ENCODE results near the gene MYLK3. TPM values are rescaled to one million over a fixed set of nuclear protein-coding genes. Genes with fewer than 3 reads are reported as not detected.

Gene MYLK3
- total RNA-seq, 6 experiments from 2014 or later, result 0.06 to 0.44 (median 0.23) TPM

DNA sequence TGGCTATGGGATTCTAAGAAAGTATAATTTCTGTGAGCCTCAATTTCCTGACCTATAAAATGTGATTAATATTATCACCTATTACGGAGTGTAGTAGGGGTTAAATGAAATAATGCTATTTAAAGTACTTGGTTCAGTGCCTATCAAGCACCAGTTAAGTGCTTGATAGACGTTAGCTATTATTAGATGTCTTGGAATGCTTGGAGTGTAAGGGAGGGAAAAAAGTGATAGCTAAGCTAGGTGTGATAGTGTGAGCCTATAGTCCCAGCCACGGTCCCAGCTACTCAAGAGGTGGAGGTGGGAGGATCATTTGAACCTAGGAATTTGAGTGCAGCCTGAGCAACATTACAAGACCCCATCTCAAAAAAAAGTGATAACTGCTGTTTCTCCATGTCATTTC, 51.2 kb downstream of the MYLK3 start:
- Histone ChIP-seq H3K4me1 (no peaks in the 10 kb centered on the region), H3K27me3 (no peaks in the 10 kb centered on the region), H3K27ac (no peak overlapping the region), H3K36me3 (no peaks in the 10 kb centered on the region), H3K9me3 (no peaks in the 10 kb centered on the region), H3K4me3 (no peak overlapping the region)
- DNase-seq (no peak), ATAC-seq (no peak)
- 80% methylated on average over 3 of the region's 3 CpGs for WGBS (ENCODE audit: insufficient coverage, low coverage, low lambda C conversion rate, missing lambda C conversion rate)
- intact Hi-C loops (cut with DNase I), result no loop called here
- TF ChIP-seq, protein P1, sequence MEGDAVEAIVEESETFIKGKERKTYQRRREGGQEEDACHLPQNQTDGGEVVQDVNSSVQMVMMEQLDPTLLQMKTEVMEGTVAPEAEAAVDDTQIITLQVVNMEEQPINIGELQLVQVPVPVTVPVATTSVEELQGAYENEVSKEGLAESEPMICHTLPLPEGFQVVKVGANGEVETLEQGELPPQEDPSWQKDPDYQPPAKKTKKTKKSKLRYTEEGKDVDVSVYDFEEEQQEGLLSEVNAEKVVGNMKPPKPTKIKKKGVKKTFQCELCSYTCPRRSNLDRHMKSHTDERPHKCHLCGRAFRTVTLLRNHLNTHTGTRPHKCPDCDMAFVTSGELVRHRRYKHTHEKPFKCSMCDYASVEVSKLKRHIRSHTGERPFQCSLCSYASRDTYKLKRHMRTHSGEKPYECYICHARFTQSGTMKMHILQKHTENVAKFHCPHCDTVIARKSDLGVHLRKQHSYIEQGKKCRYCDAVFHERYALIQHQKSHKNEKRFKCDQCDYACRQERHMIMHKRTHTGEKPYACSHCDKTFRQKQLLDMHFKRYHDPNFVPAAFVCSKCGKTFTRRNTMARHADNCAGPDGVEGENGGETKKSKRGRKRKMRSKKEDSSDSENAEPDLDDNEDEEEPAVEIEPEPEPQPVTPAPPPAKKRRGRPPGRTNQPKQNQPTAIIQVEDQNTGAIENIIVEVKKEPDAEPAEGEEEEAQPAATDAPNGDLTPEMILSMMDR (IDR thresholded peaks at IDR 0.05), result no peak
- TF ChIP-seq POLR2A (IDR thresholded peaks at IDR 0.05), result no peak

DNA sequence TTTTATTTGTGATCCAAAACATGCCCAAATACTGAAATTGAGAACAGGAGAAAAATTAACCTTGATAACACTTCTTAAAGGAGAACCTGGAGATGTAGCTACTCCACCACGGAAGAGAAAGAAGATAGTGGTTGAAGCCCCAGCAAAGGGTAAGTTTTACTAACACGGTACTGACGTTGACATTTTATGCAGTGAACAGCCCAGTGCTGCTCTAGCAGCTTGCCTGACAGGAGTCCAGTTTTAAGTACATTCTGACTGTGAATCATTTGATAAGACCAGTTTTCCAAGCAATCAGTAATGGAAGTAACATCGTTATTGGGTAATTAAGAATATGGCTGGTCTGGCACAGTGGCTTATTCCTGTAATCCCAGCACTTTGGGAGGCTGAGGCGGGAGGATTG, 52.2 kb downstream of the MYLK3 start:
- peaks cover 0 to 2% (median 0%) of the 10 kb centered on the region in 4 donors for H3K4me1 ChIP-seq
- DNase-seq, result no peak
- no peak for TF ChIP-seq POLR2A (IDR thresholded peaks at IDR 0.05)
- TF ChIP-seq, protein P1 (IDR thresholded peaks at IDR 0.05), result no peak
- intact Hi-C loops (cut with DNase I), result no loop called here
- no peaks in the 10 kb centered on the region for H3K9me3 ChIP-seq
- 93% methylated on average over 5 of the region's 5 CpGs for WGBS (ENCODE audit: insufficient coverage, low coverage, low lambda C conversion rate, missing lambda C conversion rate)
- H3K4me3 ChIP-seq, result no peak overlapping the region
- H3K36me3 ChIP-seq, result no peaks in the 10 kb centered on the region
- H3K27me3 ChIP-seq, result no peaks in the 10 kb centered on the region
- ATAC-seq, result no peak
- no peak overlapping the region for H3K27ac ChIP-seq

DNA sequence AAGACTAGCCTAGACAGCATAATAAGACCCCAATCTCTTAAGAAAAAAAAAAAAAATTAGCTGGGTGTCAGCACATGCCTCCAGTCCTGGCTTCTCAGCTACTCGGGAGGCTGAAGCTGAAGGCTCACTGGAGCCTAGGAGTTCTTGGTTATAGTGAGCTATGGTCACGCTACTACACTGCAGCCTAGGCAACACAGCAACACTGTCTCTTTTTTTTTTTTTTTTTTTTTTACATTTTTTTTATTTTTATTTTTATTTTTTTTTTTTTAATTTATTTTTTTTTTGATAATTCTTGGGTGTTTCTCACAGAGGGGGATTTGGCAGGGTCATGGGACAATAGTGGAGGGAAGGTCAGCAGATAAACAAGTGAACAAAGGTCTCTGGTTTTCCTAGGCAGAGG, 54.5 kb downstream of the MYLK3 start:
- no peak overlapping the region for H3K27ac ChIP-seq
- no peaks in the 10 kb centered on the region for H3K27me3 ChIP-seq
- no peak overlapping the region for H3K4me3 ChIP-seq
- no peak for ATAC-seq
- H3K9me3 ChIP-seq, result no peaks in the 10 kb centered on the region
- H3K36me3 ChIP-seq, result no peaks in the 10 kb centered on the region
- no peak for DNase-seq
- 87% methylated on average over 2 of the region's 2 CpGs for WGBS (ENCODE audit: insufficient coverage, low coverage, low lambda C conversion rate, missing lambda C conversion rate)
- peaks cover 0 to 12% (median 4%) of the 10 kb centered on the region in 4 donors for H3K4me1 ChIP-seq
- no peak for TF ChIP-seq POLR2A (IDR thresholded peaks at IDR 0.05)
- TF ChIP-seq, protein P1 (IDR thresholded peaks at IDR 0.05), result no peak
- intact Hi-C loops (cut with DNase I), result no loop called here

DNA sequence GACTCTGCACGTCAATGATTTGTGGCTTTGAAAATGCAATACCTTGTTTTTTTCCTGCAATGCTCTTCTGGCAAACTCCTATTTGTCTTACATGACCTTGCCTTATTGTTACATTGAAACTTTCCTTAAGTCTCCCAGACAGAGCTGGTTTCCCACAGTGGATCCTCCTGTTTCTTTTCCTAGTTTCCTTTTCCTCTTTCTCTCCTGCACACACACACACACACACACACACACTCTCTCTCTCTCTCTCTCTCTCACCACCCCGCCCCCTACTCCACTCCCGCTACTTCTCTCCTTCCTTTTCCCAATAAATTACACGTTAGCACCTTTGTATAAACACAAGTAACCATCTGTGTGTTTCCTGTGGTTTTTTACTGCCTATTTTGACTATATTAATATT, 56.4 kb downstream of the MYLK3 start:
- ATAC-seq, result no peak
- no peaks in the 10 kb centered on the region for H3K9me3 ChIP-seq
- intact Hi-C loops (cut with DNase I), result no loop called here
- DNase-seq, result no peak
- TF ChIP-seq, protein P1 (IDR thresholded peaks at IDR 0.05), result no peak
- no peak for TF ChIP-seq POLR2A (IDR thresholded peaks at IDR 0.05)
- no peaks in the 10 kb centered on the region for H3K27me3 ChIP-seq
- H3K4me1 ChIP-seq, result peaks cover 0 to 22% (median 9%) of the 10 kb centered on the region in 4 donors
- H3K4me3 ChIP-seq, result no peak overlapping the region
- 38% methylated on average over 2 of the region's 4 CpGs for WGBS (ENCODE audit: insufficient coverage, low coverage, low lambda C conversion rate, missing lambda C conversion rate)
- H3K36me3 ChIP-seq, result no peaks in the 10 kb centered on the region
- H3K27ac ChIP-seq, result no peak overlapping the region

Measured in right lobe of liver (tissue), 6 donors.